SKM-1 treated with dmso at 0.1 percent for 144 hours (cell line): ENCODE results near the gene SMG5.
A peak's percentile ranks its signal among the peaks of the same experiment; 100 is the strongest.
"Not testable (repeated sequence)": the region's sequence is repeated elsewhere in the genome, so short reads cannot be mapped to it uniquely, and the experiment has no call there.

Source experiments
- DNase-seq: peaks from one replicate; lab custom pipeline; 2025; ENCODE audit not compliant: unreplicated experiment; lab: John Stamatoyannopoulos, UW

The SMG5 gene

GRCh38 chr1:156244712-156245111 lies 37.9 kb downstream of the SMG5 start:
- no peak for DNase-seq

DNA sequence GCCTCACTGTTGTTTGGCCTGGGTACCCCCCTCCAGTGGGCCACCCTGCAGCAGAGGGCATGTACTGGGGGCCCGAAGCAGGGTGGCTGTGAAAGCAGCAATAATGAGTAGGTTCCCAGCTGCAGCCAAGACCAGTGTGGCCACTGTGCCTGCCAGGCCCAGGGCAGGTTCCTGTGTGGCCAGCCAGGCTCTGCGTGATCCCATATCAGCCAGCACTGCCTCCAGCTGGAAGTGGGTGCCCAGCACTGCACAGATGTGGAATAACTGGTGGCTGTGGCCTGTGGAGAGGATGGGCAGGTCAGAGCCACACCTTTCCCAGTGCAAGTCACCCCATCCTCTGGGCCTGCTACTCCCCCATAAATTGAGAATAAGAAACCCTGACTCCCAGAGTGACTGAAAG lies 38.5 kb downstream of the SMG5 start:
- DNase-seq, result no peak

GRCh38 chr1:156242738-156243137 lies 39.9 kb downstream of the SMG5 start:
- no peak for DNase-seq

GRCh38 chr1:156241926-156242325 lies 40.7 kb downstream of the SMG5 start, which contains the start of gene BGLAP:
BGLAP (plus strand) TSS chr1:156242184; CDS start chr1:156242232, 48 bp downstream.
- no peak for DNase-seq

- DNase-seq, result no peak
Measured at GRCh38 chr1:156241311-156241811, 41.3 kb downstream of the SMG5 start.

DNA sequence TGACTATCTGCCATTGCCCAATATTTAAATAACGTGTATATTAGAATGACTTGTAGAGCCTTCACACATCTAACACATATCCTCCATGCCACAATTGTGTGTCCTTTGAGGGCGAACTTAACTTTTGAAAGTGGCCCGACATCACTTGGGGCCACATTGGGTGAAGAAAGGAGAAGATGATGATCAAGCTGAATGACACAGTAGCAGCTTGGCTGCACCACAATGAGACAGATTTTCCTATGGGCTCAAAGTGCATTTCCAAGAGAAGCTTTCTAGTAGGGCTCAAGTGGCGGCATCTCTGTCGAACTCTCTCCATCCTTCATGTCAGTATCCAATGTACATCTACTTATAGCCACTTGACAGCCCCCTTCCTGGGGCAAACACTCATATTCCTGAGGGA lies 44.4 kb downstream of the SMG5 start:
- DNase-seq, result no peak

GRCh38 chr1:156236164-156236563 lies 46.5 kb downstream of the SMG5 start:
- no peak for DNase-seq

DNA sequence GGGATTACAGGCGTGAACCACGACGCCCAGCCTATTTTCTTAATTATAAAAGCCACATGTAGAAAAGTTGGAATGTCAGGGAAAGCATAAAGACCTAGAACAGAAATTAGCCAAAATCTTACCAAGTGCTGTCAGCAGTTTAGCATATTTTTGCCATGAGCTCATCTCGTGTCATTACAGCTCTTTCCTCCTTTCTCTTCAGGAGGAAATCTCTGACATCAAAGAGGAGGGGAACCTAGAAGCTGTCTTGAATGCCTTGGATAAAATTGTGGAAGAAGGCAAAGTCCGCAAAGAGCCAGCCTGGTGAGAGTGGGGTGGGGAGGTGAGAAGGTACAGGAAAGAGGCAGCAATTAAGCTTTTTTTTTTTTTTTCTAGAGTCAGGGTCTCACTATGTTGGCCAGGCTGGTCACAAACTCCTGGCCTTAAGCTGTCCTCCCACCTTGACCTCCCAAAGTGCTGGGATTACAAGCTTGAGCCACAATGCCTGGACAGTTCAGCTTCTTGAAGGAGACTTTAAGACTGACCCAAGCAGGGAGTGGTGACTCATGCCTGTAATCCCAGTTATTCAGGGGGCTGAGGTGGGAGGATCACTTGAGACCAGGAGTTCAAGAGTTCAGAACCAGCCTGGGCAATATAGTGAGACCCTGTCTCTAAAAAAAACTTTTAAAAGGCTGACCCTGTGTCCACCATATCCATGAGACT lies 49.0 kb downstream of the SMG5 start:
- DNase-seq, result no peak

- no peak for DNase-seq
Measured at GRCh38 chr1:156232201-156232894, 50.3 kb downstream of the SMG5 start.

DNA sequence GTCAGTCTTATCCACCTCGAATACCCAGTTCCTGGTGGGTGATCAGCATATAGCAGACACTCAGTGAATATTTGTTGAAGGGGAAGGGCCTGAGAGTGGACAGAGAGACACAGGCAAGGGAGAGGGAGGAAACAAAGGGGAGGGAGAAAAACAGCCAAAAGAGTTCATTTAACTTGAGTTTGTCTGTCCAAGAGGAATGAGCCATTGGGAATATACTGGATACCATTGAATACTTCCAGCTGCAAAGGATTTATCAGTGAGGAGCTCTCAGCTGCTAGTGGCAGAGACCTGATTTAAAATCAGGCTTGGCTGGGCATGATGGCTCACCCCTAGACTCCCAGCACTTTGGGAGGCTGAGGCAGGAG lies 52.2 kb downstream of the SMG5 start:
- no peak for DNase-seq

DNA sequence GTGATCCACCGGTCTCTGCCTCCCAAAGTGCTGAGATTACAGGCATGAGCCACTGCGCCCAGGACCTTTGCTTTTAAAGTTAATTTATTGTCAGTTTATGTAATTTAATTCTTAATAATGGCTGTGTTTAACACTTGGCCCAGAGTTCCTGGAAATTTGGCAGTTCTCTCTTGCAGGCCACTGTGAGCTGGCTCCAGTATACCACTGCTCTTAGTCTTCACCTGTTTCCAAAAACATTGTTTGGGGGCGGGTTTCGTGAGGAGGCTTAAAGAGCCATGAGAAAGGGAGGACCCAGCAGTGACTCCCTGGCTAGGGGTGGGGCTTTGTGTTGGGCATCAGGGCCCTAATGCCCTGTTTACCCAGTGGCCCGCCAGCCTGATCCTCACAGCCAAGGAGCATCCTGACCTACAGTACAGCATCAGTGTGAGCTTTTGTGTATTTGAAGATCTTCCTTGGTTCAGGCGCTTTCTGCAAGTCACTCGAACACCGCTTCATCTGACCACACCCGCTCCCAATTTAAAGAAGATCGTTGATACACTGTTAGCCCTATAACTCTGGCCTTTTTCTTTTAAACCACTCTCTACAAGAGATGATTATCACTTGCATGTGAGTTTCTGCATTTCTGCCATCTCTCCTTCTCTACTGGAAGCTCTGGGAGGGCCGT lies 52.7 kb downstream of the SMG5 start:
- DNase-seq, result no peak

DNA sequence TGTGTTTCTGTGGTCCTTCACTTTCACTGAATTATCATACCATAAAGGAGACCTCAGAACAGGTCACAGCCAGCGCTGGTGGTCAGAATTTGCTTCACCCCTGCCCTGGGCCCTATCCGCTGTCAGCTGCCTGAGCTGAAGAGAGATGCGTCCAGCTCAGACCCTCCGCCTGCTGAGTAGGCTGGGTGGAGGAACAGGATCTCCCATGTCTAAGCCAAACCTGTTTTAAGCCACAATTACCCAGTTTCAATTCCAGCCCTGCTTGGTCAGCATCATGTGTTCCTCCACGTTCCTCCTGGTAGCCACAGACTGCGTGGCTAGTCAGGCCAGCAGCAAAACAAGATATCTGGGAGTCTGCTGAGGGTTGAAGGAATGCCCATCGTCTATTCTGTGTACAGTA lies 54.1 kb downstream of the SMG5 start:
- DNase-seq, result no peak

DNA sequence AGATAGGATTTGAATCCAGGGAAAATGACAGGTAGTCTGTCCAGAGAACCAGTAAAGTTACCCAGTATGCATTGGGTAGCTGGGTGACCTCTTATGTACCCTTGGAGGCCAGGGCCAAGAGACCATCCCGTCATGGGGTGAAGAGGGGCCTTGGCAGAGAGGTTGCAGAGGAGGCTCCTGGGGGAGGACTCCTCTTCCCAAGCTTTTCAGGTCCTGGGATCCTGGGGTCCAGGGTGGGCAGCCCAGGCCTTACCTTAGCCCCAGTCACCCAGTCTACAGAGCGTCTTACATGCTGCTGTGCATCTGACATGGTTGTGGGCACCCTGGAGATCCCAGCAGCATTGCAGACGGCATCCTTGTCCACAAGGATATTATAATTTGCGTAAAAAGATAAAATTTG lies 55.8 kb downstream of the SMG5 start:
- no peak for DNase-seq

DNA sequence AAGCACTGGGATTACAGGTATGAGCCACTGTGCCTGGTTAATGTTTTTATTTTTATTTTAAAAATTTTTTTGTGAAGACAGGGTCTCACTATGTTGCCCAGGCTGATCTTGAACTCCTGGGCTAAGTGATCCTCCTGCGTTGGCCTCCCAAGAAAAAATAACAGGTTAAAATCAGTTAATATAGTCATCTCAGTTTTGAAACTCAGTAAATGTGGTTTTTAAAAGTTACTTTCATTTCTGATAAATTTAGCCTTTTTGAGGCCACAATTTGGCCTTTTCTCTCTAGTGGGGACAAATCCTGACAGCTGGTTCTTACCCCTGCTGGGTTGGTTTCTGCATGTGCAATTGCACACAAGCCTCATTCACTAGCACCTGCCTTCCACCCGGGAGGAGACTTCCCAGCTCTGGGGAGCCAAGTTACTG lies 56.5 kb downstream of the SMG5 start:
- no peak for DNase-seq

DNA sequence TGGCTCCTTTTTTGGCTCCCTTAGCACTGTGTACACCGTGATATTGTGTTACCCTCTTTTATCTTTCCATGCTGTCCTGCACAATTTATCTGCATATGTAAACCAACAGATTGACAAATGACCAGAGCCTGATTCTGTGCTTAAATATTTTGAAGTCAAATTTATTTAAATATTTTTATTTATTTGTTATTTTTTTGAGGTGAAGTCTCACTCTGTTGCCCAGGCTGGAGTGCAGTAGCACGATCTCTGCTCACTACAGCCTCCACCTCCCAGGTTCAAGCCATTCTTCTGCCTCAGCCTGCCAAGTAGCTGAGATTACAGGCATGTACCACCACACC lies 57.0 kb downstream of the SMG5 start:
- no peak for DNase-seq

DNA sequence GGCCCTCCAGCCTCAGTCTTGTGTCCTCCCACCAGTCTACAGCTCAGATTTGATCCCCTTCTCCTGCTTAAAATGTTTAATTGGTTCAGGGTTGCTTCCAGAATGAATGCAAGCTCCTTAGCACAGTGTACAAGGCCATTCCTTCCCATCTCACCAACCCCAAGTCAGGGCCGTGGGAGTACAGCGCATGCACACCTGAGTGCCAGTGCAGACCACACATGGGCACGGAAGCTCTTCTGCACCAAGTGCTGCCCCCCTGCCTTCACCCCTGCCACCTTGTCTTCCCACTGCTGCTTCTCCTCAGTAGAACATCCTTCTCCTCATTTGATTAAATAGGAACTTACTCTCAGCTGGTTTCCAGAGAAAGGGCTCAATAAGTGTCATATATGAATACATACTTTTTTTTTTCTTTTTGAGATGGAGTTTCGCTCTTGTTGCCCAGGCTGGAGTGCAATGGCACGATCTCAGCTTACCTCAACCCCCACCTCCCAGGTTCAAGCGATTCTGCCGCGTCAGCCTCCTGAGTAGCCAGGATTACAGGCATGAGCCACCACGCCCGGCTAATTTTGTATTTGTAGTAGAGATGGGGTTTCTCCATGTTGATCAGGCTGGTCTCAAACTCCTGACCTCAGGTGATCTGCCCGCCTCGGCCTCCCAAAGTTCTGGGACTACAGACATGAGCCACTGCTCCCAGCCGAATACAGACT lies 60.5 kb downstream of the SMG5 start:
- DNase-seq, result no peak

- no peak for DNase-seq
Measured at GRCh38 chr1:156220226-156220625, 62.4 kb downstream of the SMG5 start.

- DNase-seq, result peak; percentile 11
Measured at GRCh38 chr1:156217871-156218270, 64.8 kb downstream of the SMG5 start.

DNA sequence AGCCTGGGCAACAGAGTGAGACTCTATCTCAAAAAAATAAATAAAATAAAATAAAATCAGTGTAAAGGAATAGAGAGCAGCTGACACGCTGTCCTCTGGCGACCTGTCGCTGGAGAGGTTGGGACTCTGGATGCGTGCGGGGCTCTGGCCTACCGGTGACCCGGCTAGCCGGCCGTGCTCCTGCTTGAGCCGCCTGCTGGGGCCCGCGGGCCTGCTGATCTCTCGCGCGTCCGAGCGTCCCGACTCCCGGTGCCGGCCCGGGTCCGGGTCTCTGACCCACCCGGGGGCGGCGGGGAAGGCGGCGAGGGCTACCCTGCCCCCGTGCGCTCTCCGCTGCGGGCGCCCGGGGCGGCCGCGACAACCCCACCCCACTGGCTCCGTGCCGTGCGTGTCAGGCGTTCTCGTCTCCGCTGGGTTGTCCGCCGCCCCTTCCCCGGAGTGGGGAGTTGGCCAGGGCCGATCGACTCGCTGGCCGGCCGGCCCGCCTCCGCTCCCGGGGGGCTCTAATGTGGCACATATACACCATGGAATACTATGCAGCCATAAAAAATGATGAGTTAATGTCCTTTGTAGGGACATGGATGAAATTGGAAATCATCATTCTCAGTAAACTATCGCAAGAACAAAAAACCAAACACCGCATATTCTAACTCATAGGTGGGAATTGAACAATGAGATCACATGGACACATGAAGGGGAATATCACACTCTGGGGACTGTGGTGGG lies 66.1 kb downstream of the SMG5 start:
- not testable (repeated sequence) for DNase-seq

- no peak for DNase-seq
Measured at GRCh38 chr1:156214024-156214748, 68.4 kb downstream of the SMG5 start.
